Central memory CD4-positive, alpha-beta T cell (primary cell): ENCODE measurements around the gene ATP6V1G3.
"Not testable (repeated sequence)": the region's sequence is repeated elsewhere in the genome, so short reads cannot be mapped to it uniquely, and the experiment has no call there.

ENCODE experiments used
- DNase-seq: peaks from one replicate; pipeline ENCODE4 v3.0.0; 2022

Gene ATP6V1G3

DNA sequence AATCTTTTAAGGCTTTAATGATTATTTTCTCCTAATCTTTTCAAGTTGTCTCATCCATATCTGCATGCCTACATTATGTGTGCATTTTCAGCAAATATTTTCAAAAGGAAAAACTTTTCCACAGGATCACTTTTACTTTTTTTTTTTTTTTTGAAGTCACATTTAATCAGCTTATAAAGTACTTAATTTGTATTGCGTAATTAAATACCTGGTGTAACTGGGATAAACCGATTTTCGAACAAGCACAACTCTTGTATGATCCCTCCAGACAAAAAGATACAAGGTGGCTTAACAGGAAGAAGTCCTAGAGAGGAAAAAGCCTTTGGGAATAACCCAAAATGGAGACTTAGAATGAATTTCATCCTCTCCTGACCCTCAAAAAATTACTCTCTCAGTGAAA is 1.3 kb upstream of the ATP6V1G3 start:
- DNase-seq = no peak

DNA sequence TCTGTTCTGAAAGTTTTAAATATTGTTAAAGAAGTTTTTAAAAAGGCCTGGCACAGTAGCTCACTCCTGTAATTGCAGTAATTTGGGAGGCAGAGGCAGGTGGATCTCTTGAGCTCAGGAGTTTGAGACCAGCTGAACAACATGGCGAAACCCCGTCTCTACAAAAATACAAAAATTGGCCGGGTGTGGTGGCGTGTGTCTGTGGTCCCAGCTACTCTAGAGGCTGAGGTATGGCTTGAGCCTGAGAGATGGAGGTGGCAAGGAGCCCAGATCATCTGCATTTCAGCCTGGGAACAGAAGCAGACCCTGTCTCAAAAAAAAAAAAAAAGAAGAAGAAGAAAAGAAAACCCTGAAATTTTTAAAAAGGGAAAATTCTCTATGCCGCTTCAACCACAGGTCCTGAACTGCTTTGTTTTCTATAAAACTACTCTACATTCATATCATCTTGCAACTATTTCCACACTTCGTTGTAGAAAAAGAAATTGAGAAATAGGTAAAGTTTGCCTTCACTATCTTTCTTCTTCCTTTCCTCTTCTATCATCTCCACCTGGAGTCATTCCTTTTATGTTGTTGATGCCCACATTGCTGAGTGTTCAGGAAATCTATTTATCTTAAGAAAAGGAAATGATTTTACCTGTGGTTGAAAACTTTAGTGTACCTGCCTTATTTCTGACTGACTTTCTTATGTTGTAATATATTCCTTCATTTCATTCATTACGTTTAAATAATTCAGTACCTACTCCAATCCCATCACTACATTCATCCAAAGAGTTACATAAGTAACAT is 1.7 kb downstream of the ATP6V1G3 start:
- no peak for DNase-seq

DNA sequence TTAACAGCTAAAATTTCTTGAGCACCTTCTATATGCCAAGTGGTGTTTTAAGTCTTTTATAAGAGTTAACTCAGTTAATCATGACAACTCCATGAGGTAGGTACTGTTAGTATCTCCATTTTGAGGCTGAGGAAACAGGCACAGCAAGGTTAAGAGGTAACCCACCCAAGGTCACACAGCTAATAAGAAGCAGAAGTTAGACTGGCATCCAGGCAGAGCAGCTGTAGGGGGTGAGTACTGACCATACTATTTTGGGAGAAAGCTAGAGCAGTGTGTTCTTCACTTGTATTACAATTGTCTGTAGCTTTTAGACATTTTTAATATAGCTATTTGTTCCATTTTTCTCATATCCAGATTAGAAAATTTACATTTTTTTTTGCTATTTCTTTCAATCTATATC is 4.8 kb downstream of the ATP6V1G3 start:
- no peak for DNase-seq

DNA sequence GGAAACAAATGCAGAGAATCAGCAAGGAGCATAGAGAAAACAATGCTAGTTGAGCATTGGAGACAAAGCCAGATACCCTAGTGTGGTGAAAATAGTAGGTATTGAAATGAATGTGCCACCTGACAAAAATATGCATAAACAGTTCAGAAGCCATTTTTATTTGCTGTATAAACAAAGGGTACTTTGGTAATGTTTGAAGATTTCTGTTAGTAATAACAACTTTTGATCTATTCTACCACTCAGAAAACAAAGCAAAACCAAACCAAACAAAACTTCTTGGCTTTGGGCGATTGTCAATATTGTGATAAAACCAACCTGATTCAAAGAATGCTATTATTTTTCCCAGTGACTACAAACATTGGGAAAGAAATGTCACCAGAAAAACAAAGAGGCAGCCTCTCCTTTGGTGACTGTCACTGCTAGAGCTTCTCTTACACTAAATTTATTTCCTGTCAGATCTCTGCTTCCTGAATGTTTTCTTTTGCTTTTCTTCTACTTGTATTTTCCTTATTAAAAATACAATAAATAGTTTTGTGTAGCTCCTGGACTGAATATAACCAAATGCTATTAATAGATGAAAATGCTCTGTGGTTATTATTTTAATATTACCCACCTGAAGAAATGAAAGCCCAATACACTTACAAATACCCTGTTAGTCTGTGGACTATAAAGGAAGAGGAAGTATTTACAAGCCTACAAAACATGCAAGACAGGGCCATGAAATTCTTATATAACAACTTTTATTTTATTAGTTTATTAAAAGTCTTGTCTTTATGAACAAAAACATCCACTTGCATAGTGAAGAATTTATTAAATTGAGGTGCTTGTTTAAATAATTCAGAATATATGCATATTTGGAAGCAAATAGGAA is 5.7 kb downstream of the ATP6V1G3 start:
- no peak for DNase-seq

DNA sequence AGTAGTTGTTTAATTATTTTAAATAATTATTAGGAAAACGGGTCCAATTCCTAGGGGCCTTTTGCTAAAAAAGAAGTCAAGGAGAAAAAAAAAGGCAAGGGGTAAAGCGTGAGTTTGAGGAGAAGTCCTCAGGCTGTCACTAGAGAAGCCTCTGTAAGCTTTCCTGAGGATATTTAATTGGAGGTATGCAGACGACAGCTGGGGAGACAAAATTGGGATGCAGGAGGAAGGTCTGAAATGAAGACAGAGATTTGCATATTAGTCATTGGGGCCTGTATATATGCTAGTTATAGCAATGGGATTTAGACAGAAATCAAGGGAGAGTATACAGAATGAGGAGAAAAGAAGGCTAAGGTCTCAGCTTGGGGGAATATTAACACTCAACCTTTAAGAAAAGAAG is 8.6 kb downstream of the ATP6V1G3 start:
- no peak for DNase-seq

DNA sequence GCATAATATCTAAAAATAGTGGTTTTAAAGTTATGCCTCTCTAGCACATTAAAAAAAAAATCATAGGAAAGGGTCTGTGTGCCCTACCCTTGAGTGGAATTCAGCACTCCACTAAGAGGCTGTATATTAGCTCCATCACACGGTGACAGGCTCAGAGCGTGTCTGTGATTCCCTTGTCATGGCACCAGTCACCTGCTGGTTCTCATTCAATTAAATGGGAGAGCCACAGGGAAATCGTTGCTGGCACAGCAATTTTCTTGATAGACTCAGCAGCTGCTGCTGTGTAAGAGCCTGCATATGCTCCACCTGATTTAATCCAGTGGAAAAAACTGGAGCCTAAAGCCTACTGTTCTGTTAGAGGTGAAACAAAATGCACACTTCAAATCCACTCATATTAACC is 9.5 kb downstream of the ATP6V1G3 start:
- no peak for DNase-seq

DNA sequence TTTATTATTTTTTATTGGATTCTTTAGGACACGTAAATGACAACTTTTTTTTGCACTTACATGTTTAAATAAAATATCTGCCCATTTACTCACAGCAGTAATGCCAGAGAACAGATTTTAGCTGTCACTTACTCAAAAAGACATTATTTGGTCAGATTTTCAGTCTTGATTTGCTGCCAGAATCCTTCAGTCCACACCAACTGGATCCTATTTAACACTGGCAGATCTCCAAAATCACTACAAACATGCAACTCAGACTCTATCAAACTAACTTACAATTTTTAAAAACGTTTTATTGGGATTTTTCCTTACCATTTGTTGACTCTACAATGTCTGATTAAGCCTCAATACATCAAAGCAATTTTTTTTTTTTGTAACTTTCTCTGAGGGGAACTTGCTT is 11.1 kb downstream of the ATP6V1G3 start:
- DNase-seq = no peak

DNA sequence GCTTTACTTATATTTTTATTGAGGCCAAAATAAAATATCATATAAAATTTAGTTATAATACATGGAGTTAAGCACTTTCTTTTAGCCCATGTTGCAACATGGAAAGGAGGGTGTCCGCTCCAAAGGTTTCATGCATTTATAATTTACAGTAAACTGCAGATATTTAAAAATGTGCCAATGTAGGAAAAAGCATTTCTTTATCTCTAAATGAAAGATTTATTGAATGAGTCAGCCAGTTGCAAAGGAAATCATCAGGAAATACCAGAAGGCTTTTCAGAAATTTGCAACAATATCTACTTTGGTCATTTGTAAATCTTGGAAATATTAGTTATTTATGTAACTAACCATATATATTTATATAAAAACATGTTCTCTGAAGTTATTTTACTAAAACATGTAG is 12.1 kb downstream of the ATP6V1G3 start:
- DNase-seq = no peak

DNA sequence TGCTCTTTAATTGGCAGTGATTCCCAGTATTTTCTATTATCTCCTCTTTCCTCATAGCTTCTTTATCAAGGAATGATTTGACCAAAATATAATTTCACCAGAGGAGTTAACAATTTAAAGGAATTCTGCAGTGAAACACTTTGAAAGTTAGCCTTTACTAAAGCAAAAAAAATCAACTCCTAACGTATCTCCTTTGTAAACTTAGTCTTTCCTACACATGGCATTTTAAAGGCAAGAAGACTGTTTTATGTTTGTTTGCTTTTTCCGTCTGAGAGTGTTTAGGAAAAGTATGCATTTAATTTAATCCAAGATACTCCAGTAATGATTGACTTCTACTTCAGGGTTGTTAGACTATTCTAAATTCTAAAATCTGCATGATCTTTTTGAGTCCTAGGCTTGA is 15.9 kb downstream of the ATP6V1G3 start:
- DNase-seq = no peak

DNA sequence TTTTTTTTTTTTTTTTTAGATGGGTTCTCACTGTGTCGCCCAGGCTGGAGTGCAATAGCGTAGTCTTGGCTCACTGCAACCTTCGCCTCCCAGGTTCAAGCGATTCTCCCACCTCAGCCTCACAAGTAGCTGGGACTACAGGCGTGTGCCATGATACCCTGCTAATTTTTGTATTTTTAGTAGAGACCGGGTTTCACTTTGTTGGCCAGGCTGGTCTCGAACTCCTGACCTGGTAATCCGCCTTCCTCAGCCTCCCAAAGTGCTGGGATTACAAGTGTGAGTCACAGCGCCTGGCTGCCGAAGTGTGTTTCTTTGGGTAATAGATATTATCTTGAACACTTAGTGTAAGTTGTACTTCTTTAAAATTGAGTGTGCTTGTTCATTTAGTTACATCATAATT is 16.4 kb downstream of the ATP6V1G3 start:
- not testable (repeated sequence) for DNase-seq

DNA sequence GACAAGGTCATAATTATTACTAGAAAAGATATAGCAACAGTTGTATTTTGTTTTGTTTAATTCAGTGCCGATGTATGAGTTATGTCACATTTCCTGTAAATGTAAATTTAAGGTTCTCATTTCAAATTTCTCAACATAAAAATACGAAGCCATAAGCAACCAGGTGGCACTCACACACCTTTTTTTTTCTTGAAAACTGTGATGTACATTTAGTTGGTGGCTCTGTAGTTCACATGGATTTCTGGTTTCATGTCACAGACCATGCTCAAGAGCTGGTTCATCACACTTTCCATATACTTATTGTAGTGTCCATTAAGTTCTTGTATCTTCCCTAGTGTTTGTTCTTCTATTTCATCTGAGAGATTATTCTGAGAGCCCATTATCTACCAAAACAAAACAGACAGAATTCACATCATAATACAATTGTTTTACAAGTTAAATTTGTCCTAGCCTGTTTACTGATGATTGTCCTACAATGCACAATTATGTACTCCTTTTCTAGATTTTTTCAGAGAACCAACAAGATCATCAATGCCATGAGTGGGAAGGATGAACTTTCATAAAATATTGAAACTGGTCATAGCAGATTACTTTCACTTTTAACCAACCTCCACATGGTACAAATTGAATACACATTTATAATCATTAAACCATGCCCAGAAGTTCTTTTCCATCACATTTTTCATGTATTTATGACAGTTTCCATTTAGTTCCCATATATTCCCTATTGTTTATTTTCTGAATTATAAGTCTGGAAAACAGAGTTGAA is 17.1 kb downstream of the ATP6V1G3 start:
- peak; percentile 50 for DNase-seq

DNA sequence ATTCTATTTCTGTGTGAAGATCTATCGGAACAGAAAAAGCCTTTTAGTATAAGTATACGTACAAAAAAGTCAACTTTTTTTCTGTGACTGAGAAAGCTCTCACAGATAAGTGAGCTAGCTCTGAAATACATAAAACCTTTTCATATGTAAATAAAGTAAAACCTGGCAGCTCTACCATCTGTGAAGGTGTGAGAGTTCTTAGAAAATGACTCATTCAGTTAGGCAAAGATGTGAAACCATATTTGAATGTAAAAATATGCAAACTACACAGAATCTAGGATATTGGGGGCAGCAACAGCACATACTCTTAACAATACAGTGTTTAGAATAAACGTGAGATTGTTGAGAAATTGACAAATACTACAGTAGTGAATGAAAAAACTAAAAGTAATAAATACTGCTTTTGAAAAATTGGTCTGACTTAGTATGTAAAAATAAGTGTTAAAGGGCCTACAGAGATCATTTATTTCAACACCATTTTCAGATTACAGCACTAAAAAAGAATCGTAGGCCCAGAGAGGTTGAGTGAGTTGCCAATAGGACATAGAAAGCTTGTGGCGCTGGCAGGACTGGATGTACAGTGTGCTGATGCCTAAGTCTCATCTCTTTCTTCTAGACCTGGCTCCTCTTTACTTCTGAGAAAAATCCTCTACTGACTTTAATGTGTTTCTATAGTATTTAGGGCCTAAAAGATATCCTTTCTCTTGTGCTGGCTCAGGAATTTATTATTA is 19.8 kb downstream of the ATP6V1G3 start:
- DNase-seq = no peak

DNA sequence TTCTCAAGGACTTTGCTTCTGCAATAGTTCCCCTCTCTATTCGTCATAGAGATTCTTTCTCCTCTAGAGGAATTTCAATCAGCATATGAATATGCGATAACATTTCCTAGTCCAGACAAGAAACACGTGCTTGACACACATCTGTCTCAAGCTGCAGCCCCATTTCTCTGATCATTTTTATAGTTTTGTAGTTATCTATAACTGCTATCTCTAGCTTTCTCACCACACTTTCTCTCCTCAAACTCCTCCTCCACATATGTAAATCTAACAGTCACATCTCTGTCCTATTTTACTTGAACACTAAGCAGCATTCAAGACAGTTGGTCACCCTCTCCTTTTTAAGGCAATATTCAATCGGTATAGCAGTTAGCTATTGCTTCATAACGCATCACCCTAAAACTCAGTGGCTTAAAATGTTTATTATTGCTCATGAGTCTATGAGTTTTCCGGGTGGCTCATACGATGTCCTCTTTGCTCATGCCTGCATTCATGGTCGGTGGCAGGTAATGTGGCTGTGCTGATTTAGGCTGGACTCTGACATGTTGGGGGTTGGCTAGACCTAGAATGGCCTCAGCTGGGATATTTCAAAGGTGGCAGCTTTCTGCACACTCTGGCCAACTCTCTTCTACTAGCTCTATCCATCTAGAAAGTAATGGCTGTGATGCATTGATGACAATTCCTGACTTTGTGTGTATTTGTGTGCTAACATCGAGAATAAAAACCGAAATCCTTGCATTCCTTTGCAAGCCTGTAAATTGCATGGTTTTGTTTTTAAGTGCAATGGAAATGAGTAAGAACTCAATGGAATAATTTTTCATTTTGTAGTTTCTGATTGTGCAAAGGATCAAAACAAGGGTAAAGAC is 20.6 kb downstream of the ATP6V1G3 start:
- peak; percentile 54 for DNase-seq

DNA sequence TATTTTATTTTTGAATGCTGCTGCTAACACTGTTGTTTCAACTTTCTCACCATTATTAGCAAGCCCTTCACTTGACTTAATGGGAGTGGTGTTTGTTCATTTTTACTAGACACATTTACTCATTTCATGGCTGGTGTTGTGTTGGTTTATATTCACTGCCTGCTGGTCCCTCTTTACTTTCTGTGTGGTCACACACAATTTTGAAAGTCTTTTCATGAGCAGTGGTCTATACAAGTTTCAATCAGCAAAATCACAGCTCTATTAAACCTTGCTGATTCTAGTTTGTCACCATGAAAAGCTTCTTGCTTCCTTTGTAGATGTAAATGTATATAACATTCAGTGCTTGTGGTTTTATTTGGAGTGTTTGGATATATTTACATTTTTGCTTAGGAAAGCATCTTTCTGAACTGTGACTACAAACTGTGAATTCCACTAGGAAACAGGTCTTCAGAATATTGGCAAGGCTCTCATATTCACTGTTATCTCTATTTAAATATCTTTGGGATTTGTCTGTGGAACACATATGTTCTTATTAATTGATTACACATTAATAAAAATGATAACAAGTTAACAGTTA is 22.8 kb downstream of the ATP6V1G3 start:
- no peak for DNase-seq

DNA sequence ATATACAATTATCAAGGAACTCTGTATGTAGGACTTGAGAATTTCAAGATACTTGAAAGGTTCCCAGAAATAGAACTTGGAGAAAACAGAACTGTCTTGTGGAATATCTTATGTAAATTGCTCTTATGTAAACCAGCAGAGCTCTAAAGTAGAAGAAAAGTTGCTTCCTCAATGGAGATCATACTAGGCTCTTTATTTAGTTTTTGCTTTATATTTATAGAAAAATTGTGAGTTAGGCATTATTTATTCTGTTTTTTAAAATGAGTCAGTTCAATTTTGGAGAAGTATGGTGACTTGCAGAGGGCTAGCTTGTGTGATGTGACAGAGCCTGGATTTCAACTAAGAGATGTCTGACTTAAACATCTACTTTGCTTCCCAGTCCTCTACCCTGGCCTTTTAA is 40.4 kb downstream of the ATP6V1G3 start:
- no peak for DNase-seq

DNA sequence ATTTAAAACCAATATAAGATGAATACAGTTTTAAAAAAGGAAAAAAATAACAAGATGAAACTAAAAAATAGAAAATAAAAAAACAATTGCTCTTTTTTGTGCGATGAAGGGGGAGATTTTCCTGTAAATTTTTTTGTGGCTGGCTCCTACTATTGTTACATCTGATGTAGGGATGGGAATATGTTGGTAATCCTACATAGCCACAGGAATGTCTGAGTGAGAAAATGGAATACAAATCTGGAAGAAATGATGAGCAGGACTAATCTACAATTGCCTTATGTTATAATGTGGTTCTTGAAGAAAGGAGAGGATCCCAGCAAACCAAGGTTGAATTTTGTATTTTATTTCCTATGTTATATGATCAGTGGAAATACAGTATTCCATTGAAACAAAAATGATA is 40.9 kb downstream of the ATP6V1G3 start:
- DNase-seq = no peak

DNA sequence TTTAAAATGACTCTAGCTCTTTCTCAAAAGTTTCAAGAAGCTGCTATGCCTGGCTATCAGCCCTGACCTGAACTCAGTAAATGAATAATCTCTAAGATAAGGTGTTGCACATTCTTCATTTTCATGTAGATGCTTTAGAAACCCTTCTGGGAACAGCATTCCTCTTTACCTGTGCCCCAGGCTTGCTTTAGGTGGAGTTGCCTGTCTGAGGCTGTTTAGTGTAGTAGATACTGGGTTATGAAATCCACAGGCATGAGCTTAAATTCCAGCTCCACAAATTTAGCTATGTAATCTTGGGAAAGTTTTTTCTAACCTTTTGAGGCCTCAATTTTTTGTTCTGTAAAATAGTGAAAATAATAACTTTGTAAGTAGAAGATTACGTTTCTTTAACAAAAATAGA is 41.6 kb downstream of the ATP6V1G3 start:
- no peak for DNase-seq

DNA sequence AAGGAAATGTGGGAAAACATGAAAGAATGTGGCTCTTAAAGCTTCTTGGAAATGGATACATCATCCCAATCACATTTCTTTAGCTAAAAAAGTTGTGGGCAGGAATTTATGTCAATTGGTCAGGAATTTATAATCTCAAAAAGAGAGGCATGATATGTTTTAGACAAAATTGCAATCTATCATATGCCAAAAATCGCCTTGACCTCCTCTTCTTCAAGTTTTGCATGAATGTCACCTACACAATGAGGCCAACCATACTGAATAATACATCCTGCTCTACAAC is 42.4 kb downstream of the ATP6V1G3 start:
- no peak for DNase-seq

DNA sequence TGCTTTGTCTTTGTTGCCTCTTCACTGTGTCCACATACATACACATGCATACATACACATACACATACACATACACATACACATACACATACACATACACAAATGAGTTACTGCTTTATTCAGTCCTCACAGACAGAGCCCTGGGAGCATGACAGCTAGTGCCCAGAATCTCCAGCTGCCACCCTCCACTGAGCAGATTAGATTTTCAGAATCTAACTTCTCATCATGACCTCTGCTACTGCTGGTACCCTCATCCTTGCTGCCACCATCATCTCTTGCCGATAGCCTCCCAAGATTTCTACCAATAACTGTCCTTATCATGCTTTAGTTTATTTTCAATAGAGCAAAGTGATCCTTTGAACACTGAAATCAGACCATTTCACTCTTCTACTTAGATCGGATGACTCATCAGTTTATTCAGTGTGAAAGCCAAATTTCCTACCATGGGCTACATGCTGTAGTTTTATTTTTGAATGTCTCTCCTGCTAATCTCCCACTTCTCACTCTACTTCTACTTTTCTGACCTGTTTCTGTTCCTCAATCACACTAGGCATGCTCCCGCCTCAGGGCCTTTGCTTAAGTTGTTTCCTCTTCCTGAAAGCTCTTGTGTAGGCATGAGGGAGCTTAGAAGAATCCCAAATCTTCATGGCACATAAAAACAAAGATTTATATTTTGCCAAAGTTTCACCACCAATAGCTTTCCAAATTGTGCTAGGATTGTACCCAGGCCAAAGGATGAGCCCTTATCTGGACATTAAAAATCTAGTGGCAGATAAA is 43.0 kb downstream of the ATP6V1G3 start:
- DNase-seq = no peak

DNA sequence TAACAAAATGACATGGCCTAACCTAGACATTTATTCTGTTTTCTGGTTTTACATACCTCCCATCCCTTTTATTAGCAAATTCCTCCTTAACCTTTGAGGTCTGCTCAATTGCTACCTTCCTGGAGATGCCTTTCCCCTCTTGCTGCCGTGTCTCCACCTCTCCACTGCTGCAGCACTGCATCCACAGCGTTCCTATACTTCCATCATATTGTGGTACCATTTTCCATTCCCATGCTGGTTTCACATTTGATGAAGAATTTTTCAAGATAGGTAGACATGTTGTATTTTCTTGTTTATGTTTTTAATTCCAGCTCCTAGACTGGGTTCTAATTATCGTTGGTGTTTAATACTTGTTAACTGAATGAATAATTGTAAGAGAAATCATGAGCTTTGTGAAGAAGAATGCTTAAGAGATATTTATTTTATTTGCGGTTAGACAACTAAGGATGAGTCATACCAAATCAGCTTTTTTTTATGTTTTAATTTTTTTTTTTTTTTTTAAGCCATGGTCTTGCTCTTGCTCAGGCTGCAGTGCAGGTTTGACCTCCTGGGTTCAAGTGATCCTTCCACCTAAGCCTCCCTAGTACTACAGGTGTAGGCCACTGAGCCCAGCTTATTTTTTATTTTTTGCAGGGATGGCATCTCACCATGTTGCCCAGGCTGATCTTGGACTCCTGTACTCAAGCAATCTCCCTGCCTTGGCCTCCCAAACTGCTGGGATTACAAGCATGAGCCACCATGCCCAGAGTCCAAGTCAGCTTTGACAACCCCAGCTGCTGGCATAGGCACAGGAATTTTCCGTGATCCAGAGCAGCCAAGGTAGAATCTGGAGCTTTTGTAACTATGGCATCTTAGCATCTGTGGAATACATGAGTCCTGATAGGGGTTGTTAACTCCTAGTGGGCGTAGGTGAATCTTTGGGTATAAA is 44.0 kb downstream of the ATP6V1G3 start:
- no peak for DNase-seq
